Body of pancreas (tissue), 4 donors: ENCODE measurements around the gene TGM4.

Experiments used
- CTCF ChIP-seq, 7 experiments: fragments of 450-650 bp in 4 of 7; fragments of 200-600 bp in 3 of 7; sonication (generic) in 3 of 7; IDR thresholded peaks; one replicate each; pipeline ENCODE4 v1.5.1; 2016 to 2019; ENCODE audit warnings: antibody characterized with exemption in 7 of 7
- POLR2A ChIP-seq, 3 donors: fragments of 450-650 bp; IDR thresholded peaks; one replicate each; pipeline ENCODE4 v1.6.1; 2016; ENCODE audit warnings: antibody characterized with exemption in 3 of 3, mild to moderate bottlenecking in 2 of 3

DNA sequence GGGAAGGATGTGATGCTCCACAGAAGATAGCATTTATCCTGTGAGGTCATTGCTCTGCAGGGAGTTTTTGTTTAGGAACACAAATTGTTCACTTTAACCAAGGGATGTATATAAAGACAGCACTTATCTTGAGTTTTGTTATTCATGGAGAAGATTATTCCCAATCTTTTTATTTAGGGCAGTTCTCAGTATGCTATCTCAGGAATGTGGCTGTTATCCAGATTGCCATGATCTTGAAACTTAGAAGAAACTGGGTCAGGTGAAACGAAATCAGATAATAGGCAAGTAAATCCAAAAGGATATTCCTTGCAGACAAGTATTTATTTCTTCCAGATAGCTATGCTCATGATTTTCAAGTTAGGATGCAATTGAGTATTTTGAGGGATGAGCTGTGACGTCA, 32.0 kb upstream of the TGM4 start:
- TF ChIP-seq CTCF (IDR thresholded peaks at IDR 0.05) (no peak), POLR2A (IDR thresholded peaks at IDR 0.05) (no peak)
